K562 (cell line): Measurements from ENCODE around the gene MAP4K5. TPM values are rescaled to one million over a fixed set of nuclear protein-coding genes. Genes with fewer than 3 reads are reported as not detected.

Experiments used
- ATAC-seq: fragments of 200-7000 bp; cut with Tn5 transposase; 3 replicates; pipeline ENCODE4 v1.9.1; 2020; ENCODE audit warnings: moderate library complexity
- BruUV-seq: library from RNA; stranded (reverse); fragments of 400-500 nt; replicated peaks from 2 replicates; lab custom pipeline; 2021; lab: Mats Ljungman, UMichigan
- CTCF ChIA-PET: fragments of 300-600 bp; formaldehyde crosslinking; extraction: SDS; loops from one replicate; lab custom pipeline; 2021; ENCODE audit warnings: low intra/inter-chr PET ratio; lab: Yijun Ruan, JAX
- POLR2A ChIA-PET: fragments of 300-600, 350-650 bp; sonication (Branson Sonifier 250); formaldehyde crosslinking; extraction: SDS; loops from one replicate; lab custom pipeline; 2021; ENCODE audit warnings: antibody characterized with exemption, inconsistent platforms; lab: Yijun Ruan, JAX
- DNase-seq, 4 experiments: peaks; one replicate each; pipeline versions ENCODE4 v3.0.0 to v3.0.0-alpha.2; 2011 to 2018; ENCODE audit warnings: low spot score in 3 of 4, mixed read lengths in 3 of 4; ENCODE audit errors: extremely low read depth in 1 of 4
- FAIRE-seq: peaks from 2 replicates; lab custom pipeline; 2011; peaks lifted over from hg19 to GRCh38; lab: Jason Lieb, UNC
- H2AFZ ChIP-seq: 2 replicates; pipeline ENCODE4 v1.6.0; 2011; ENCODE audit warnings: low read depth, low read length, control low read depth, inconsistent platforms
- H3K27ac ChIP-seq: fragments of 200-600 bp; 3 replicates; pipeline ENCODE4 v1.8.0; 2011; ENCODE audit warnings: low read depth, mild to moderate bottlenecking, control low read depth, inconsistent platforms, low read length, moderate library complexity, mixed read lengths; ENCODE audit errors: extremely low read depth
- H3K27me3 ChIP-seq, 2 experiments: fragments of 300-600 bp in 1 of 2; 2 replicates in 1 of 2; 3 replicates in 1 of 2; pipeline versions ENCODE4 v1.6.0 to v1.8.0; 2011; ENCODE audit warnings: inconsistent platforms in 2 of 2, low read length in 2 of 2, mild to moderate bottlenecking in 1 of 2, mixed read lengths in 1 of 2, moderate library complexity in 1 of 2; ENCODE audit not compliant: control insufficient read depth in 2 of 2, insufficient read depth in 2 of 2
- H3K36me3 ChIP-seq: fragments of 300-600 bp; 3 replicates; pipeline ENCODE4 v1.8.0; 2011; ENCODE audit warnings: mild to moderate bottlenecking, low read length, inconsistent platforms; ENCODE audit not compliant: control insufficient read depth, insufficient read depth
- H3K4me1 ChIP-seq, 2 experiments: fragments of 200-600 bp in 1 of 2; replicated peaks in 1 of 2; 2 replicates in 1 of 2; 3 replicates in 1 of 2; pipeline versions ENCODE4 v1.5.1 to v1.8.0; 2011; ENCODE audit warnings: inconsistent platforms in 2 of 2, low read length in 2 of 2, mild to moderate bottlenecking in 1 of 2, mixed read lengths in 1 of 2, moderate library complexity in 1 of 2; ENCODE audit not compliant: control insufficient read depth in 2 of 2, insufficient read depth in 2 of 2
- H3K4me2 ChIP-seq: 2 replicates; pipeline ENCODE4 v1.6.1; 2011; ENCODE audit warnings: low read length, control low read depth, inconsistent platforms, mixed read lengths; ENCODE audit not compliant: insufficient read depth
- H3K4me3 ChIP-seq: fragments of 200-600 bp; sonication (generic), shearing (Covaris generic); 2 replicates; pipeline ENCODE4 v1.5.1; 2016; ENCODE audit warnings: control low read depth, inconsistent platforms
- H3K79me2 ChIP-seq: fragments of 200-600 bp; 3 replicates; pipeline ENCODE4 v1.8.0; 2011; ENCODE audit warnings: low read length, inconsistent platforms; ENCODE audit not compliant: control insufficient read depth, insufficient read depth
- H3K9ac ChIP-seq, 2 experiments: 2 replicates each; pipeline versions ENCODE4 v1.6.0 to v1.6.1; 2011; ENCODE audit warnings: low read depth in 2 of 2, low read length in 2 of 2, control low read depth in 1 of 2, inconsistent platforms in 1 of 2, mild to moderate bottlenecking in 1 of 2, mixed read lengths in 1 of 2; ENCODE audit not compliant: insufficient read depth in 1 of 2
- H3K9me1 ChIP-seq: one replicate; pipeline ENCODE4 v1.6.0; 2011; ENCODE audit warnings: inconsistent platforms, mild to moderate bottlenecking, low read length, moderate library complexity; ENCODE audit not compliant: control insufficient read depth, insufficient read depth
- H3K9me3 ChIP-seq: replicated peaks from 2 replicates; pipeline ENCODE4 v1.5.1; 2011; ENCODE audit warnings: low read depth, low read length, inconsistent platforms; ENCODE audit not compliant: control insufficient read depth, insufficient read depth
- H4K20me1 ChIP-seq: replicated peaks from 2 replicates; pipeline ENCODE4 v1.6.1; 2011; ENCODE audit warnings: low read length, inconsistent platforms, mixed read lengths; ENCODE audit not compliant: control insufficient read depth, insufficient read depth
- CCAR2 ChIP-seq: fragments of 200-400 bp; formaldehyde crosslinking; IDR thresholded peaks from 2 replicates; pipeline ENCODE4 v1.6.1; 2017; ENCODE audit warnings: mild to moderate bottlenecking, low read depth, low read length
- CHD7 ChIP-seq: fragments of 200-600 bp; sonication (generic); IDR thresholded peaks from one replicate; pipeline ENCODE4 v1.6.1; 2012; ENCODE audit warnings: mild to moderate bottlenecking, low read depth, low read length, inconsistent platforms
- E2F4 ChIP-seq: sonication (generic); formaldehyde crosslinking; IDR thresholded peaks from 2 replicates; pipeline ENCODE4 v1.8.0; 2022; ENCODE audit warnings: mild to moderate bottlenecking, low read depth, missing genetic modification reagents
- ETV6 ChIP-seq, 3 experiments: fragments of 150-350 bp in 1 of 3; sonication (generic) in 1 of 3; formaldehyde crosslinking in 1 of 3; IDR thresholded peaks; 2 replicates each; pipeline versions ENCODE4 v1.6.1 to v1.8.0; 2014 to 2022; ENCODE audit warnings: borderline replicate concordance in 2 of 3, low read depth in 2 of 3, antibody characterized with exemption in 1 of 3, low read length in 1 of 3, mild to moderate bottlenecking in 1 of 3, missing genetic modification reagents in 1 of 3
- MEF2A ChIP-seq: IDR thresholded peaks from 2 replicates; pipeline ENCODE4 v1.6.1; 2011; ENCODE audit warnings: low read depth, mild to moderate bottlenecking, low read length, moderate library complexity; ENCODE audit not compliant: control insufficient read depth
- NFIX ChIP-seq: fragments of 250-450 bp; sonication (Bioruptor Pico); IDR thresholded peaks from 2 replicates; pipeline ENCODE4 v1.4.0; 2020; ENCODE audit warnings: low read depth, mild to moderate bottlenecking, moderate library complexity
- ZBTB17 ChIP-seq: fragments of 450-650 bp; formaldehyde crosslinking; IDR thresholded peaks from 2 replicates; pipeline ENCODE4 v1.4.0; 2020; ENCODE audit warnings: mild to moderate bottlenecking
- ZNF311 ChIP-seq: fragments of 250-450 bp; sonication (Bioruptor Pico); IDR thresholded peaks from 2 replicates; pipeline ENCODE4 v1.4.0; 2020; ENCODE audit warnings: mild to moderate bottlenecking, moderate library complexity
- ZNF707 ChIP-seq: fragments of 250-450 bp; sonication (Bioruptor Pico); conservative IDR thresholded peaks from 2 replicates; pipeline ENCODE4 v1.8.0; 2022; ENCODE audit warnings: inconsistent platforms, mild to moderate bottlenecking, moderate library complexity
- WGBS: fragments of 100-300 bp; shearing (Covaris generic); methylation state at CpG from one replicate; pipeline ENCODE4 v1.1.6; 2016; ENCODE audit warnings: low coverage, mixed read lengths; ENCODE audit not compliant: insufficient coverage; ENCODE audit errors: missing lambda C conversion rate; 5-methylcytosine and 5-hydroxymethylcytosine counted together
- in situ Hi-C: fragments of 300-500 bp; cut with MboI; formaldehyde crosslinking; loops from 4 replicates; pipeline ENCODE4 v1.15.0; 2018; ENCODE audit warnings: inconsistent platforms, mixed read lengths
- intact Hi-C: fragments of 100-400 bp; cut with micrococcal nuclease; formaldehyde crosslinking; loops from 2 replicates; pipeline ENCODE4 v1.14.2; 2022
- polyA plus RNA-seq, 8 experiments: library from polyadenylated mRNA; depleted of rRNA in 4 of 8; stranded (reverse) in 5 of 8; unstranded in 3 of 8; fragments of >200 nt; fragmentation: Nextera tagmentation in 2 of 8; fragmentation: Illumina TruSeq in 1 of 8; extraction: Ambion mirVana in 2 of 8; extraction: Trizol in 1 of 8; gene quantifications; 2 replicates each; pipeline versions ENCODE4 v1.2.1 to v1.2.3, GENCODE V29; 2011 to 2014; ENCODE audit warnings: inconsistent platforms in 1 of 8, missing spikeins in 1 of 8
- total RNA-seq, 7 experiments: library from RNA; depleted of rRNA in 6 of 7; stranded (reverse); fragments of >200 nt in 6 of 7; fragmentation: Illumina TruSeq in 2 of 7; extraction: Trizol in 2 of 7; gene quantifications; 2 replicates each; pipeline versions ENCODE4 v1.2.1 to v1.2.3, GENCODE V29; 2011 to 2021; ENCODE audit warnings: low replicate concordance in 1 of 7

The MAP4K5 gene
- total and polyA plus RNA-seq, 9 of the 15 experiments (the other 6 are each of a cell fraction or from before 2014, with no cell fraction given) = 5.9 to 29.4 (median 18.0) TPM

- Histone ChIP-seq H3K9ac (no peak overlapping the region), H3K27ac (no peak overlapping the region), H3K9me1 (no peaks in the 10 kb centered on the region), H3K36me3 (no peaks in the 10 kb centered on the region), H3K4me1 (no peaks in the 10 kb centered on the region), H2AFZ (no peak overlapping the region), H3K27me3 (no peaks in the 10 kb centered on the region), H3K79me2 (no peaks in the 10 kb centered on the region), H3K4me2 (no peak overlapping the region), H3K4me3 (no peak overlapping the region), H3K9me3 (no peaks in the 10 kb centered on the region), H4K20me1 (no peaks in the 10 kb centered on the region)
- no TSS peak for BruUV-seq
- WGBS = 73% methylated on average over 1 of the region's 1 CpG
- no peak for ATAC-seq
- no peak for FAIRE-seq
- ChIA-PET POLR2A (no interaction called here), CTCF (no interaction called here)
- intact Hi-C loops = no loop called here
- in situ Hi-C loops = no loop called here
- DNase-seq = no peak
- no peak for TF ChIP-seq MEF2A
- no peak for TF ChIP-seq ETV6 (IDR thresholded peaks at IDR 0.05; ENCODE audit: borderline replicate concordance in 1 of 2, low read depth in 2 of 2, low read length in 1 of 2)
- TF ChIP-seq ETV6 (CRISPR knock-in tag; IDR thresholded peaks at IDR 0.05; ENCODE audit: borderline replicate concordance) = no peak
- no peak for TF ChIP-seq ZNF707 (CRISPR knock-in tag)
- TF ChIP-seq E2F4 (CRISPR knock-in tag) = no peak
- no peak for TF ChIP-seq NFIX (CRISPR knock-in tag)
- TF ChIP-seq ZBTB17 (CRISPR knock-in tag) = no peak
- no peak for TF ChIP-seq CCAR2
- TF ChIP-seq CHD7 = no peak
- TF ChIP-seq ZNF311 (CRISPR knock-in tag) = no peak
- TF ChIP-seq, all 486 proteins: peak for 0
Measured at GRCh38 chr14:50402965-50403364, 129.4 kb downstream of the MAP4K5 start.
